ENCODE measurements around the gene ZNF197. TPM values are rescaled to one million over a fixed set of nuclear protein-coding genes. Genes with fewer than 3 reads are reported as not detected.

The ZNF197 gene
- total and polyA plus RNA-seq, 7 donors, result 4.4 to 30.8 (median 19.1) TPM

DNA sequence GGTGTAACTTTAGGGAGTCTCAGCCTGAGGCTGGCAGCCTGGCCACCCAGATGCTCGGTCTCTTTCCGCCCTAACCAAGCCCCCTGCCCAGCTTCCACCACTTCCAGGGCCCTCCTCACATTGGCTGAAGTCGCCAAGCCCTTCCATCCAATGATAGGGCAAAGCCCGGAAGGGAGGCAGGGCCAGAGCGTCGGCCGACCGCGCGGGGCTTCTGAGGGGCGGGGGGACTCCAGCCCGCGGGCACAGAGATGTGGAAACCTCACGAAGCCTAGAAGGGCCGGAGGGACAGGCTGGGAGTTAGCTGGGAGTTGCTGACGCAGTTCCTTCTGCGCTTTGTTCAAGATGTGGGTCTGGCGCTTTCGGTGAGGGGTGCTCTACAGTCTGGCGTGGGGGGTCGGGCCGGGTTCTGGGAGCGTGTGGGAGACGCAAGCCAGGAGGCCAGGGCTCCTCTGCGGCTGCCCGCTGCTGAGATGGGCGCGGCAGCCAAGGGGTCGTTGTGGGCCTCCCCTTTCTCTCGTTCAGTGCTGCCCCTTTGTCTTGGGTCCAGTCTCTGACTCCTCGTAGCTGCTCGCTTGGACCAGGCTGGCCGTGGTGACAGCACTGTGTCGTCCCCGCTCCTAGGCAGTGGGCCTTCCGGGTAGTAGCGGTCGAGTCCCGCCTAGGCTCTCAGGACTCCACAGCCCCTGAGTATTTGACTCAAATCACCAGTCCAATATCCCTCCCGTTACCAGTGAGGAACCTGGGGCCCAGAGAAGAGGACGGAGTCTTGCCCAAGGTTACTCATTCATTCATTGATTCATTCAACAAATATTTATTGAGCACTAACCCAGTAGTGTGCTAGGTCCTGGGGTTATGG is 40.0 kb upstream of the ZNF197 start, which contains the start of gene ZNF660:
ZNF660 (plus strand) TSS at position 319 of the 856 bp plus-strand sequence. CDS start 9,230 bp downstream, outside the sequence.
- WGBS, 2 donors, result 2 to 3% methylated on average over 41 of the region's 41 CpGs
- peak within 1 kb of the TSS; percentile 72 to 81 (median 77) for H3K27ac ChIP-seq
- peaks cover 0 to 13% (median 0%) of the 10 kb centered on the region in 3 donors for H3K27me3 ChIP-seq
- peak within 1 kb of the TSS; percentile 60 to 84 (median 72) for H3K4me3 ChIP-seq
- peaks cover 0 to 17% (median 9%) of the 10 kb centered on the region in 4 donors for H3K4me1 ChIP-seq
- intact Hi-C loops (cut with DNase I), result no loop called here
- peak; percentile 84 for DNase-seq
- TF ChIP-seq, protein P1, sequence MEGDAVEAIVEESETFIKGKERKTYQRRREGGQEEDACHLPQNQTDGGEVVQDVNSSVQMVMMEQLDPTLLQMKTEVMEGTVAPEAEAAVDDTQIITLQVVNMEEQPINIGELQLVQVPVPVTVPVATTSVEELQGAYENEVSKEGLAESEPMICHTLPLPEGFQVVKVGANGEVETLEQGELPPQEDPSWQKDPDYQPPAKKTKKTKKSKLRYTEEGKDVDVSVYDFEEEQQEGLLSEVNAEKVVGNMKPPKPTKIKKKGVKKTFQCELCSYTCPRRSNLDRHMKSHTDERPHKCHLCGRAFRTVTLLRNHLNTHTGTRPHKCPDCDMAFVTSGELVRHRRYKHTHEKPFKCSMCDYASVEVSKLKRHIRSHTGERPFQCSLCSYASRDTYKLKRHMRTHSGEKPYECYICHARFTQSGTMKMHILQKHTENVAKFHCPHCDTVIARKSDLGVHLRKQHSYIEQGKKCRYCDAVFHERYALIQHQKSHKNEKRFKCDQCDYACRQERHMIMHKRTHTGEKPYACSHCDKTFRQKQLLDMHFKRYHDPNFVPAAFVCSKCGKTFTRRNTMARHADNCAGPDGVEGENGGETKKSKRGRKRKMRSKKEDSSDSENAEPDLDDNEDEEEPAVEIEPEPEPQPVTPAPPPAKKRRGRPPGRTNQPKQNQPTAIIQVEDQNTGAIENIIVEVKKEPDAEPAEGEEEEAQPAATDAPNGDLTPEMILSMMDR (IDR thresholded peaks at IDR 0.05), result no peak
- TF ChIP-seq EP300 (IDR thresholded peaks at IDR 0.05) (no peak), POLR2AphosphoS5 (IDR thresholded peaks at IDR 0.05) (peak in 3 of 4 donors; percentile 48 to 73 (median 52)), POLR2A (IDR thresholded peaks at IDR 0.05) (peak; percentile 15 to 17)
- peaks cover 0 to 33% (median 0%) of the 10 kb centered on the region in 4 donors for H3K36me3 ChIP-seq
- peaks cover 0 to 3% (median 0%) of the 10 kb centered on the region in 4 donors for H3K9me3 ChIP-seq

DNA sequence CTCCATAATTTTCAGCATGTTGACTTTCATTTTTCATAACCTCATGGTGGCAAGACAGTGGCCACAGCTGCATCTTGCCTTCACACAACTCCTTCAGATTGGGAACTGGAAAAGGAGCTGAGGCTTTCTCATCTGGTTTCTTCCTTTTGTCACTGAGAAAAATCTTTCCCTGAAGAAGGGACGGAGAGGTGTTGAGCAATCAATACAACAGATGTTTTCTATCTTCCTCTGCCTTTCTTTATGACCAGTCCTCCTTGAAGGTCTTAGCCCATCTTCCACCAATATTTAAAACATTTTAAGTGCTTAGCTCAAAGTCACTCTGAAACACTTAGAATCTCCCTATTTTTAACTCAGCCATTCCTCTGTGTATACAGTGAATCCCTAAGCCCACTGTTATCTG is 28.2 kb upstream of the ZNF197 start:
- intact Hi-C loops (cut with DNase I), result no loop called here
- 85 to 88% methylated on average over 1 of the region's 1 CpG for WGBS, 2 donors
- peaks cover 0 to 22% (median 18%) of the 10 kb centered on the region in 4 donors for H3K9me3 ChIP-seq

DNA sequence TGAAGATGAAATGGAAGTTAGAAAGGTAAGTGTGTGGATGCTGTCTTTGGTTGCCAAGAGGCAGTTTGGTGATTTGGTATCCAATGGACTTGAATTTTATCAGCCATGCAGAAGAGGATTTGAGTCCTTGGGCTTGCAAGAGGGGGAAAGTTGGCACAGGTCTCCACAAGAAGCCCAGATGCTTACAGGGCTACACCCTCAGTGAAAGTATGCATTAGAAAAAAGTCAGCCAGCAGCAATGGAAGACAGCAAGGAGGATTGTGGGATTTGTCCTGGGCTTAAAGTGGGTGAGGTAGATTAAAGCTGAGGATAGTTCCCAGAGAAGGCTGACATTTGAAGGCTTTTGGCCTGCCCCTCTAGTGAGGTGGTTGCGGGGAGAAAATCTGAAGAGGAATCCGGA is 23.1 kb upstream of the ZNF197 start:
- intact Hi-C loops (cut with DNase I), result no loop called here
- whole genome bisulfite sequencing, 2 donors, result 96 to 98% methylated on average over 2 of the region's 2 CpGs
- TF ChIP-seq, protein P1 (IDR thresholded peaks at IDR 0.05), result no peak
- TF ChIP-seq POLR2AphosphoS5 (IDR thresholded peaks at IDR 0.05) (no peak), POLR2A (IDR thresholded peaks at IDR 0.05) (no peak), EP300 (IDR thresholded peaks at IDR 0.05) (no peak)

More for the DNA sequence above, 28.2 kb upstream of the ZNF197 start:
- Histone ChIP-seq H3K4me1 (no peaks in the 10 kb centered on the region), H3K4me3 (no peak overlapping the region), H3K36me3 (peaks cover 0 to 45% (median 17%) of the 10 kb centered on the region in 4 donors), H3K27me3 (no peaks in the 10 kb centered on the region), H3K27ac (no peak overlapping the region)
- no peak for DNase-seq
- TF ChIP-seq, protein P1 (IDR thresholded peaks at IDR 0.05), result no peak
- TF ChIP-seq POLR2A (IDR thresholded peaks at IDR 0.05) (no peak), EP300 (IDR thresholded peaks at IDR 0.05) (no peak), POLR2AphosphoS5 (IDR thresholded peaks at IDR 0.05) (no peak)

DNA sequence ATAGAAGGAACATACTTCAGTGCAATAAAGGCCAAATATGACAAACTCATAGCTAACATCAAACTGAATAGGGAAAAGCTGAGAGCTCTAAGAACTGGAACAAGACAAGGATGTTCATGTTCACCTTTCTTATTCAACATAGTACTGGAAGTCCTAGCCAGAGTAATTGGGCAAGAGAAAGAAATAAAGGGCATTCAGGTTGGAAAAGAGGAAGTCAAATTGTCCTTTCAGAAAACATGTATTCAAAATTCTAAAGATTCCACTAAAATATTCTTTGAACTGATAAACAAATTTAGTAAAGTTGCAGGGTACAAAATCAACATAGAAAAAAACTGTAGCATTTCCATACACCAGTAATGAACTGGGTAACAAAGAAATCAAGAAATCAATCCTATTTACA is 12.2 kb upstream of the ZNF197 start:
- Histone ChIP-seq H3K27ac (no peak overlapping the region), H3K9me3 (no peaks in the 10 kb centered on the region), H3K36me3 (no peaks in the 10 kb centered on the region), H3K4me1 (no peaks in the 10 kb centered on the region), H3K4me3 (no peak overlapping the region), H3K27me3 (no peaks in the 10 kb centered on the region)
- intact Hi-C loops (cut with DNase I), result loop anchor here (2.0 kb wide), 1 partner anchor 26 kb away; no protein-coding TSS in a partner anchor
- TF ChIP-seq POLR2A (IDR thresholded peaks at IDR 0.05), result no peak
- TF ChIP-seq EP300 (IDR thresholded peaks at IDR 0.05), result no peak
- TF ChIP-seq, protein P1 (IDR thresholded peaks at IDR 0.05), result no peak
- no peak for DNase-seq

More for the DNA sequence above, 23.1 kb upstream of the ZNF197 start:
- no peaks in the 10 kb centered on the region for H3K4me1 ChIP-seq
- no peaks in the 10 kb centered on the region for H3K9me3 ChIP-seq
- no peaks in the 10 kb centered on the region for H3K27me3 ChIP-seq
- peaks cover 0 to 5% (median 2%) of the 10 kb centered on the region in 4 donors for H3K36me3 ChIP-seq
- H3K27ac ChIP-seq, result no peak overlapping the region
- no peak overlapping the region for H3K4me3 ChIP-seq
- DNase-seq, result no peak

All from sigmoid colon (tissue), 7 donors.